Stimulated activated CD4-positive, alpha-beta T cell treated with anti-CD3 and anti-CD28 coated beads, Interleukin-15, amount 100 ng/mL, for 1 hour (primary cell): ENCODE results near the gene MINAR2.

Experiments used
- DNase-seq, 2 donors: peaks; one replicate each; pipeline ENCODE4 v3.0.0-alpha.2; 2020; ENCODE audit warnings: low read depth in 1 of 2, low spot score in 1 of 2

Gene MINAR2

GRCh38 chr5:129771058-129771838 is 23.4 kb downstream of the MINAR2 start:
- DNase-seq: no peak

- no peak for DNase-seq
Observed at GRCh38 chr5:129773376-129773775, 25.5 kb downstream of the MINAR2 start.

- no peak for DNase-seq
Observed at GRCh38 chr5:129781594-129781993, 33.7 kb downstream of the MINAR2 start.

GRCh38 chr5:129803403-129803802 is 55.5 kb downstream of the MINAR2 start:
- no peak for DNase-seq

GRCh38 chr5:129804705-129805104 is 56.8 kb downstream of the MINAR2 start:
- no peak for DNase-seq

- DNase-seq: no peak
Observed at GRCh38 chr5:129807162-129807814, 59.4 kb downstream of the MINAR2 start.
